Skeletal muscle cell (primary cell): Measurements from ENCODE around the gene WDR83.

Source experiments
- DNase-seq: peaks from one replicate; pipeline ENCODE4 v3.0.0-alpha.2; 2010; ENCODE audit warnings: low read depth
- H3K4me3 ChIP-seq: 2 replicates; pipeline ENCODE4 v1.5.1; 2011; ENCODE audit warnings: low read depth, mild to moderate bottlenecking, control low read depth, low read length, moderate library complexity

Gene WDR83

GRCh38 chr19:12649941-12650340 is 16.7 kb upstream of the WDR83 start:
- no peak for DNase-seq
- no peak overlapping the region for H3K4me3 ChIP-seq

GRCh38 chr19:12652219-12652618 is 14.4 kb upstream of the WDR83 start:
- DNase-seq, result no peak
- H3K4me3 ChIP-seq, result no peak overlapping the region

- no peak for DNase-seq
- no peak overlapping the region for H3K4me3 ChIP-seq
These were observed 11.1 kb upstream of the WDR83 start for GRCh38 chr19:12655546-12655945.

GRCh38 chr19:12656899-12657571 is 9.6 kb upstream of the WDR83 start:
- DNase-seq, result no peak
- no peak overlapping the region for H3K4me3 ChIP-seq

GRCh38 chr19:12657966-12658365 is 8.6 kb upstream of the WDR83 start:
- DNase-seq, result no peak
- no peak overlapping the region for H3K4me3 ChIP-seq

- H3K4me3 ChIP-seq, result no peak overlapping the region
- no peak for DNase-seq
These were observed 5.6 kb upstream of the WDR83 start for GRCh38 chr19:12660980-12661379.

GRCh38 chr19:12664406-12665280 is 2.0 kb upstream of the WDR83 start:
- H3K4me3 ChIP-seq, result no peak overlapping the region
- no peak for DNase-seq

GRCh38 chr19:12665281-12665573 is 1.4 kb upstream of the WDR83 start:
- no peak for DNase-seq
- no peak overlapping the region for H3K4me3 ChIP-seq

GRCh38 chr19:12665671-12666264 is 839 bp upstream of the WDR83 start:
- peak overlapping the region; percentile 88 for H3K4me3 ChIP-seq
- DNase-seq, result no peak

- H3K4me3 ChIP-seq, result no peak overlapping the region
- DNase-seq, result no peak
These were observed 1.2 kb downstream of the WDR83 start for GRCh38 chr19:12667731-12668302.

- no peak for DNase-seq
- H3K4me3 ChIP-seq, result peak overlapping the region; percentile 82
These were observed 1.7 kb downstream of the WDR83 start for GRCh38 chr19:12668346-12668745.

- H3K4me3 ChIP-seq, result peak overlapping the region; percentile 82
- DNase-seq, result no peak
These were observed 2.3 kb downstream of the WDR83 start for GRCh38 chr19:12668932-12669269.

- peak; percentile 57 for DNase-seq
- H3K4me3 ChIP-seq, result peak overlapping the region; percentile 82
These were observed 2.9 kb downstream of the WDR83 start for GRCh38 chr19:12669270-12670158.

GRCh38 chr19:12670159-12670928 is 3.7 kb downstream of the WDR83 start:
- no peak for DNase-seq
- H3K4me3 ChIP-seq, result peak overlapping the region; percentile 82

GRCh38 chr19:12672744-12673143 is 6.1 kb downstream of the WDR83 start:
- DNase-seq, result no peak
- H3K4me3 ChIP-seq, result no peak overlapping the region

- no peak for DNase-seq
- no peak overlapping the region for H3K4me3 ChIP-seq
These were observed 8.8 kb downstream of the WDR83 start for GRCh38 chr19:12675399-12675798.

- H3K4me3 ChIP-seq, result no peak overlapping the region
These were observed 9.3 kb downstream of the WDR83 start for GRCh38 chr19:12675940-12676339.

GRCh38 chr19:12676384-12676792 is 9.8 kb downstream of the WDR83 start:
- no peak overlapping the region for H3K4me3 ChIP-seq
- DNase-seq, result no peak

More at GRCh38 chr19:12675940-12676339, 9.3 kb downstream of the WDR83 start:
- no peak for DNase-seq

- H3K4me3 ChIP-seq, result no peak overlapping the region
- DNase-seq, result no peak
These were observed 10.3 kb downstream of the WDR83 start for GRCh38 chr19:12676928-12677327.
